Naive thymus-derived CD8-positive, alpha-beta T cell (primary cell): ENCODE data around the gene RNF40. TPM values are rescaled to one million over a fixed set of nuclear protein-coding genes. Genes with fewer than 3 reads are reported as not detected.

Source experiments
- ATAC-seq, 2 donors: fragments of 150-1000 bp; cut with Tn5 transposase in 1 of 2; sonication (Bioruptor Pico), chemical (Tn5 transposase) in 1 of 2; 1 replicate in 1 of 2; 2 replicates in 1 of 2; pipeline ENCODE4 v1.10.0; 2021; ENCODE audit warnings: mild to moderate bottlenecking in 2 of 2, moderate library complexity in 2 of 2
- POLR2A ChIA-PET: fragments of 350-600 bp; sonication (Branson Sonifier 250); formaldehyde crosslinking; loops from one replicate; lab custom pipeline; 2021; ENCODE audit warnings: antibody characterized with exemption; lab: Charles Lee
- DNase-seq, 10 donors: peaks; one replicate each; pipeline versions ENCODE4 v3.0.0 to v3.0.0-alpha.2; 2020 to 2022
- H3K27ac Mint-ChIP-seq, 10 donors: one replicate each; pipeline ENCODE4 v1.8.0; 2020 to 2022; ENCODE audit warnings: mild to moderate bottlenecking in 10 of 10, mixed read lengths in 10 of 10, moderate library complexity in 4 of 10, inconsistent platforms in 1 of 10
- H3K27me3 Mint-ChIP-seq, 5 donors: one replicate each; pipeline ENCODE4 v1.8.0; 2021 to 2022; ENCODE audit warnings: mixed read lengths in 5 of 5
- H3K36me3 Mint-ChIP-seq, 3 donors: one replicate each; pipeline ENCODE4 v1.8.0; 2020 to 2022; ENCODE audit warnings: mixed read lengths in 3 of 3, mild to moderate bottlenecking in 2 of 3, inconsistent platforms in 1 of 3
- H3K4me1 Mint-ChIP-seq, 4 donors: one replicate each; pipeline ENCODE4 v1.8.0; 2021 to 2022; ENCODE audit warnings: mixed read lengths in 4 of 4
- H3K4me3 Mint-ChIP-seq, 10 donors: one replicate each; pipeline ENCODE4 v1.8.0; 2020 to 2022; ENCODE audit warnings: mild to moderate bottlenecking in 10 of 10, mixed read lengths in 10 of 10, moderate library complexity in 6 of 10, inconsistent platforms in 1 of 10
- H3K9me3 Mint-ChIP-seq, 9 donors: one replicate each; pipeline ENCODE4 v1.8.0; 2020 to 2022; ENCODE audit warnings: mixed read lengths in 9 of 9, mild to moderate bottlenecking in 3 of 9, inconsistent platforms in 1 of 9, moderate library complexity in 1 of 9
- polyA plus RNA-seq, 3 donors: library from polyadenylated mRNA; unstranded; fragments of 300-500 nt; fragmentation: Illumina TruSeq; gene quantifications; one replicate each; pipeline ENCODE4 v1.2.3, GENCODE V29; 2021
- total RNA-seq, 8 experiments: library from RNA in 2 of 8; stranded (reverse) in 2 of 8; gene quantifications; one replicate each; pipeline ENCODE4 v1.2.3 and lab custom pipeline; 2021 to 2026

The RNF40 gene
- total RNA-seq, result 100 to 1,000 TPM; 112 to 114 TPM
- polyA plus RNA-seq, result 10 to 100 TPM; 24.4 to 52.4 (median 27.2) TPM
- 105 to 158 (median 141) reads per million in 6 experiments for total RNA-seq (lab: John Stamatoyannopoulos, UW)

- Mint-ChIP-seq H3K27me3 (no peaks in the 10 kb centered on the region), H3K36me3 (peaks cover 0 to 37% (median 10%) of the 10 kb centered on the region in 3 donors), H3K9me3 (no peaks in the 10 kb centered on the region), H3K27ac (peak within 1 kb of the TSS; percentile 88 to 97 (median 94)), H3K4me1 (peaks cover 17 to 47% (median 34%) of the 10 kb centered on the region in 4 donors), H3K4me3 (peak within 1 kb of the TSS; percentile 85 to 99 (median 96))
- POLR2A ChIA-PET, result interaction anchor here (0.6 to 1.5 kb wide), 6 partner anchors 12 to 112 kb away, joined by 3 to 8 read pairs (median 3); partner anchors contain the start of gene PHKG2
- peak; percentile 87 to 92 for ATAC-seq
- DNase-seq, result peak; percentile 80 to 95 (median 89)
Measured at GRCh38 chr16:30761928-30762902, at the start of gene RNF40, which contains the start of gene CFAP119. TSS of gene RNF40 (plus strand) at chr16:30762322. CDS start at chr16:30762546, 224 bp downstream. TSS of gene CFAP119 (minus strand) at chr16:30762062. CDS start at chr16:30761748, 314 bp downstream.

GRCh38 chr16:30715750-30716445 lies 46.2 kb upstream of the RNF40 start:
- ATAC-seq, result peak; percentile 93 to 98
- peak overlapping the region; percentile 5 to 82 (median 67) for H3K4me3 Mint-ChIP-seq
- H3K27ac Mint-ChIP-seq, result peak overlapping the region; percentile 83 to 99 (median 93)
- peaks cover 28 to 94% (median 49%) of the 10 kb centered on the region in 3 donors for H3K36me3 Mint-ChIP-seq
- no peaks in the 10 kb centered on the region for H3K9me3 Mint-ChIP-seq
- no peaks in the 10 kb centered on the region for H3K27me3 Mint-ChIP-seq
- peak in 9 of 10 donors; percentile 9 to 71 (median 35) for DNase-seq
- POLR2A ChIA-PET, result no interaction called here
- H3K4me1 Mint-ChIP-seq, result peaks cover 29 to 39% (median 34%) of the 10 kb centered on the region in 4 donors

GRCh38 chr16:30720086-30720485 lies 42.0 kb upstream of the RNF40 start:
- Mint-ChIP-seq H3K9me3 (no peaks in the 10 kb centered on the region), H3K27ac (peak overlapping the region in 3 of 10 donors; percentile 28 to 84 (median 54)), H3K4me1 (peaks cover 30 to 52% (median 35%) of the 10 kb centered on the region in 4 donors), H3K36me3 (peaks cover 11 to 97% (median 44%) of the 10 kb centered on the region in 3 donors), H3K27me3 (no peaks in the 10 kb centered on the region), H3K4me3 (no peak overlapping the region)
- POLR2A ChIA-PET, result interaction anchor here (1.4 kb wide), 1 partner anchor 10 kb away, joined by 3 read pairs; no protein-coding TSS in a partner anchor
- DNase-seq (no peak), ATAC-seq (no peak)

GRCh38 chr16:30720694-30721093 lies 41.4 kb upstream of the RNF40 start:
- DNase-seq, result no peak
- Mint-ChIP-seq H3K27ac (peak overlapping the region in 1 of 10 donors; percentile 82), H3K4me1 (peaks cover 26 to 46% (median 34%) of the 10 kb centered on the region in 4 donors), H3K9me3 (no peaks in the 10 kb centered on the region), H3K36me3 (peaks cover 7 to 96% (median 38%) of the 10 kb centered on the region in 3 donors), H3K4me3 (no peak overlapping the region), H3K27me3 (no peaks in the 10 kb centered on the region)
- ATAC-seq, result no peak
- POLR2A ChIA-PET, result interaction anchor here (1.4 kb wide), 1 partner anchor 9 kb away, joined by 3 read pairs; no protein-coding TSS in a partner anchor

- Mint-ChIP-seq H3K36me3 (peaks cover 3 to 96% (median 34%) of the 10 kb centered on the region in 3 donors), H3K27ac (peak overlapping the region in 5 of 10 donors; percentile 6 to 81 (median 44)), H3K4me3 (no peak overlapping the region), H3K9me3 (no peaks in the 10 kb centered on the region), H3K4me1 (peaks cover 25 to 42% (median 31%) of the 10 kb centered on the region in 4 donors), H3K27me3 (no peaks in the 10 kb centered on the region)
- POLR2A ChIA-PET, result interaction anchor here (1.0 kb wide), 1 partner anchor 181 kb away, joined by 3 read pairs; no protein-coding TSS in a partner anchor
- ATAC-seq (no peak), DNase-seq (no peak)
Measured at GRCh38 chr16:30721167-30721566, 41.0 kb upstream of the RNF40 start.

- H3K9me3 Mint-ChIP-seq, result no peaks in the 10 kb centered on the region
- H3K36me3 Mint-ChIP-seq, result peaks cover 0 to 93% (median 31%) of the 10 kb centered on the region in 3 donors
- DNase-seq (no peak), ATAC-seq (no peak)
- peak overlapping the region in 8 of 10 donors; percentile 6 to 90 (median 48) for H3K27ac Mint-ChIP-seq
- H3K4me3 Mint-ChIP-seq, result no peak overlapping the region
- POLR2A ChIA-PET, result interaction anchor here (1.0 kb wide), 1 partner anchor 181 kb away, joined by 3 read pairs; no protein-coding TSS in a partner anchor
- H3K4me1 Mint-ChIP-seq, result peaks cover 21 to 37% (median 28%) of the 10 kb centered on the region in 4 donors
- no peaks in the 10 kb centered on the region for H3K27me3 Mint-ChIP-seq
Measured at GRCh38 chr16:30721606-30722005, 40.5 kb upstream of the RNF40 start.

GRCh38 chr16:30722443-30722842 lies 39.7 kb upstream of the RNF40 start:
- POLR2A ChIA-PET, result no interaction called here
- peak overlapping the region in 8 of 10 donors; percentile 10 to 81 (median 46) for H3K27ac Mint-ChIP-seq
- ATAC-seq, result peak in 1 of 2 donors; percentile 25

GRCh38 chr16:30722916-30723315 lies 39.2 kb upstream of the RNF40 start:
- Mint-ChIP-seq H3K36me3 (peaks cover 0 to 88% (median 25%) of the 10 kb centered on the region in 3 donors), H3K4me3 (no peak overlapping the region), H3K27ac (peak overlapping the region in 3 of 10 donors; percentile 19 to 69 (median 46)), H3K9me3 (no peaks in the 10 kb centered on the region), H3K4me1 (peaks cover 14 to 32% (median 24%) of the 10 kb centered on the region in 4 donors), H3K27me3 (no peaks in the 10 kb centered on the region)
- POLR2A ChIA-PET, result interaction anchor here (1.6 kb wide), 1 partner anchor 25 kb away, joined by 6 read pairs; the partner anchor contains the start of gene PHKG2
- no peak for ATAC-seq
- no peak for DNase-seq

More at GRCh38 chr16:30722443-30722842, 39.7 kb upstream of the RNF40 start:
- Mint-ChIP-seq H3K27me3 (no peaks in the 10 kb centered on the region), H3K9me3 (no peaks in the 10 kb centered on the region), H3K36me3 (peaks cover 0 to 91% (median 25%) of the 10 kb centered on the region in 3 donors), H3K4me3 (no peak overlapping the region), H3K4me1 (peaks cover 14 to 30% (median 23%) of the 10 kb centered on the region in 4 donors)
- DNase-seq, result no peak

GRCh38 chr16:30723725-30724355 lies 38.3 kb upstream of the RNF40 start:
- DNase-seq, result no peak
- Mint-ChIP-seq H3K27ac (peak overlapping the region in 9 of 10 donors; percentile 44 to 90 (median 73)), H3K9me3 (no peaks in the 10 kb centered on the region), H3K36me3 (peaks cover 0 to 85% (median 25%) of the 10 kb centered on the region in 3 donors), H3K27me3 (no peaks in the 10 kb centered on the region), H3K4me1 (peaks cover 14 to 36% (median 24%) of the 10 kb centered on the region in 4 donors), H3K4me3 (peak overlapping the region in 1 of 10 donors; percentile 5)
- POLR2A ChIA-PET, result interaction anchor here (0.6 to 1.6 kb wide), 4 partner anchors 24 to 208 kb away, joined by 4 to 6 read pairs (median 5); partner anchors contain the start of genes FBRS and PHKG2
- no peak for ATAC-seq

- Mint-ChIP-seq H3K4me3 (no peak overlapping the region), H3K27ac (peak overlapping the region in 6 of 10 donors; percentile 28 to 76 (median 56)), H3K4me1 (peaks cover 13 to 36% (median 25%) of the 10 kb centered on the region in 4 donors), H3K27me3 (no peaks in the 10 kb centered on the region), H3K36me3 (peaks cover 5 to 86% (median 30%) of the 10 kb centered on the region in 3 donors), H3K9me3 (no peaks in the 10 kb centered on the region)
- POLR2A ChIA-PET, result interaction anchor here (0.6 to 1.6 kb wide), 3 partner anchors 23 to 66 kb away, joined by 5 to 6 read pairs (median 5); partner anchors contain the start of genes FBRS and PHKG2
- DNase-seq, result no peak
- no peak for ATAC-seq
Measured at GRCh38 chr16:30724641-30725417, 37.3 kb upstream of the RNF40 start.
